Transverse colon (tissue), 4 donors: ENCODE data around the gene ST8SIA5. TPM values are rescaled to one million over a fixed set of nuclear protein-coding genes. Genes with fewer than 3 reads are reported as not detected.

Source experiments
- DNase-seq: peaks from one replicate; pipeline ENCODE4 v3.0.0-alpha.2; 2019
- H3K27ac ChIP-seq, 4 donors: fragments of 200-600 bp; sonication (generic); 2 replicates each; pipeline ENCODE4 v1.5.1; 2016 to 2018; ENCODE audit warnings: inconsistent platforms in 4 of 4
- H3K27me3 ChIP-seq: fragments of 200-600 bp; sonication (generic); 2 replicates; pipeline ENCODE4 v1.5.1; 2017; ENCODE audit warnings: inconsistent platforms
- H3K36me3 ChIP-seq, 4 donors: fragments of 200-600 bp; sonication (generic); 2 replicates each; pipeline ENCODE4 v1.5.1; 2017 to 2019; ENCODE audit warnings: inconsistent platforms in 4 of 4
- H3K4me1 ChIP-seq, 4 donors: fragments of 200-600 bp; sonication (generic); 2 replicates each; pipeline ENCODE4 v1.5.1; 2017 to 2020; ENCODE audit warnings: inconsistent platforms in 4 of 4
- H3K4me3 ChIP-seq, 4 donors: fragments of 200-600 bp; sonication (generic); 1 replicate in 1 of 4; 2 replicates in 3 of 4; pipeline versions ENCODE4 v1.5.1 to v1.6.1; 2017 to 2019; ENCODE audit warnings: inconsistent platforms in 4 of 4
- H3K9me3 ChIP-seq, 2 donors: fragments of 200-600 bp; sonication (generic); 2 replicates each; pipeline ENCODE4 v1.5.1; 2017 to 2019; ENCODE audit warnings: inconsistent platforms in 2 of 2
- EP300 ChIP-seq: sonication (generic); formaldehyde crosslinking; IDR thresholded peaks from one replicate; pipeline ENCODE4 v1.6.1; 2017; ENCODE audit warnings: antibody characterized with exemption, low read depth
- POLR2A ChIP-seq: fragments of 450-650 bp; IDR thresholded peaks from one replicate; pipeline ENCODE4 v1.6.1; 2016; ENCODE audit warnings: antibody characterized with exemption, mild to moderate bottlenecking, moderate library complexity
- POLR2AphosphoS5 ChIP-seq, 3 donors: sonication (generic); formaldehyde crosslinking; IDR thresholded peaks; one replicate each; pipeline ENCODE4 v1.6.1; 2016; ENCODE audit warnings: antibody characterized with exemption in 3 of 3
- WGBS, 2 donors: methylation state at CpG; one replicate each; pipeline ENCODE4 v1.1.5; 2018; ENCODE audit warnings: low coverage in 1 of 2; 5-methylcytosine and 5-hydroxymethylcytosine counted together
- in situ Hi-C, 4 donors: fragments of 200-750 bp; cut with MboI; loops; one replicate each; pipeline versions ENCODE4 v1.15.0 to v1.15.1; 2017; ENCODE audit warnings: low sequenced_read_pairs in 3 of 4, low pct_ligation_motif_present in 1 of 4, low pct_unique_long_range_greater_than_20kb in 1 of 4
- intact Hi-C: fragments of 100-400 bp; cut with DNase I; formaldehyde crosslinking; loops from one replicate; pipeline ENCODE4 v1.15.1; 2023; ENCODE audit warnings: low total_unique reads
- total RNA-seq, 4 donors: library from RNA; depleted of rRNA; stranded (reverse); fragments of >200 nt; gene quantifications; one replicate each; pipeline ENCODE4 v1.1.0, GENCODE V29; 2016
- TF ChIP-seq, protein P1 (sequence below), 5 experiments: fragments of 200-600 bp in 3 of 5; fragments of 450-650 bp in 2 of 5; sonication (generic) in 3 of 5; IDR thresholded peaks; 1 replicate in 2 of 5; 2 replicates in 3 of 5; pipeline ENCODE4 v1.5.1; 2016 to 2017; ENCODE audit warnings: antibody characterized with exemption in 5 of 5, inconsistent platforms in 3 of 5, mild to moderate bottlenecking in 2 of 5, moderate library complexity in 1 of 5

Gene ST8SIA5
- total RNA-seq, 4 donors from 2014 or later, result 0.41 TPM; not detected in 3

DNA sequence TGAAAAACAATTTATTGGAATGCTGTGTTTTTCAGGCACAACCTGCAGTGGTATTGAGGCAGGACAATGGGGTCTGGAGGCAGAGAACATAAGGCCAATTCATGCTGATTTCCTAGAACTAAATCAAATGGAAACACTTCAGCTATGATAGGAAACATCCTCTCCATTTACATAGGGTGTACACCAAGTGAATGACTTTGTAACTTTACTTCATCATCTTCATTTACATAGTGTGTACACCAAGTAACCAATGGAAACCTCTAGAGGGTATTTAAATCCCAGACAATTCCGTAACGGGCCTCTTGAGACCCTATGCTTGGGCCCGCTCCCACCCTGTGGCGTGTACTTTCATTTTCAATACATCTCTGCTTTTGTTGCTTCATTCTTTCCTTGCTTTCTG is 32.2 kb upstream of the ST8SIA5 start:
- DNase-seq, result no peak
- Histone ChIP-seq H3K4me1 (no peaks in the 10 kb centered on the region), H3K36me3 (no peaks in the 10 kb centered on the region), H3K27me3 (no peaks in the 10 kb centered on the region), H3K4me3 (no peak overlapping the region), H3K9me3 (no peaks in the 10 kb centered on the region), H3K27ac (no peak overlapping the region)
- WGBS, 2 donors, result 83% methylated on average over 2 to 4 of the region's 4 CpGs
- TF ChIP-seq EP300 (no peak), POLR2A (no peak), POLR2AphosphoS5 (IDR thresholded peaks at IDR 0.05) (no peak)
- TF ChIP-seq, protein P1, sequence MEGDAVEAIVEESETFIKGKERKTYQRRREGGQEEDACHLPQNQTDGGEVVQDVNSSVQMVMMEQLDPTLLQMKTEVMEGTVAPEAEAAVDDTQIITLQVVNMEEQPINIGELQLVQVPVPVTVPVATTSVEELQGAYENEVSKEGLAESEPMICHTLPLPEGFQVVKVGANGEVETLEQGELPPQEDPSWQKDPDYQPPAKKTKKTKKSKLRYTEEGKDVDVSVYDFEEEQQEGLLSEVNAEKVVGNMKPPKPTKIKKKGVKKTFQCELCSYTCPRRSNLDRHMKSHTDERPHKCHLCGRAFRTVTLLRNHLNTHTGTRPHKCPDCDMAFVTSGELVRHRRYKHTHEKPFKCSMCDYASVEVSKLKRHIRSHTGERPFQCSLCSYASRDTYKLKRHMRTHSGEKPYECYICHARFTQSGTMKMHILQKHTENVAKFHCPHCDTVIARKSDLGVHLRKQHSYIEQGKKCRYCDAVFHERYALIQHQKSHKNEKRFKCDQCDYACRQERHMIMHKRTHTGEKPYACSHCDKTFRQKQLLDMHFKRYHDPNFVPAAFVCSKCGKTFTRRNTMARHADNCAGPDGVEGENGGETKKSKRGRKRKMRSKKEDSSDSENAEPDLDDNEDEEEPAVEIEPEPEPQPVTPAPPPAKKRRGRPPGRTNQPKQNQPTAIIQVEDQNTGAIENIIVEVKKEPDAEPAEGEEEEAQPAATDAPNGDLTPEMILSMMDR (IDR thresholded peaks at IDR 0.05), result no peak
- in situ Hi-C loops (no loop called here), intact Hi-C loops (no loop called here)

DNA sequence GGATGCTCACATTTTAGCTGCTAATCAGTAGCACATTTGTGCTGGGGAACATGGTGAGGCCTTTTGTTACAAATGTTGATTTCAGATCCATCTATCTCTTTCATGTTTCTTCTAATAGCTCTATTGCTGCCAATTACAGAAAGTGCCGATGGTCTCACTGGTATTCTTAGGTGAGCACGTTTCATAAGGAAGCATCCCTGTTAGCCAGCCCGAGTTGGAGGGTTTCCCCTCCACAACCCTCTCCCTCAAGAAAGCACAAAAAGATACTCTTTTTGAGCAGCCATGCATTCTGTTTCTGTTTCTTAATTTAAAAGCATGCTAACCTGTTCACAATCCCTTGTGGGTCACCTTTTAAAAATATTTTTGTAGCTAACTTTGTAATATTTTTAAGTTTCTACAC is 30.8 kb upstream of the ST8SIA5 start:
- H3K9me3 ChIP-seq, result no peaks in the 10 kb centered on the region
- intact Hi-C loops, result no loop called here

DNA sequence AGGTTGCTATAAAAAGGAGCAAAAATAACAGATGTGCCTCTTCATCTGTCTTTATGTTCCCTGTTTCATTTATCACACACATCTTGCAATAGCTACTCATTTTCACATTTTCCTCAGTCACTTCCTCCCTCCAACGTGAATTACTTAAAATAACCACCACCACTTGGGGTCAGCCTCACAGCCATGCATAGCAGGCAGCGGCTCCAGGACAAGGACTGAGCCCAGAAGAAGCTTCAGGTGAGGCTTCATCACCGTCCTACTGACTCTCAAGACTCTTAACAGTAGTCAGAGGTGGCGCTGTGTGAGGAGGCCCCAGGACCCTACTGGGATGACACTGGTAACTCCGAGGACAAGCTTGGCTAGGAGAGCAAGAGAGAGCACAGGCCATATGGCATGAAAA is 15.5 kb upstream of the ST8SIA5 start:
- DNase-seq, result no peak
- Histone ChIP-seq H3K27ac (no peak overlapping the region), H3K4me3 (no peak overlapping the region), H3K4me1 (no peaks in the 10 kb centered on the region), H3K36me3 (no peaks in the 10 kb centered on the region), H3K27me3 (no peaks in the 10 kb centered on the region), H3K9me3 (no peaks in the 10 kb centered on the region)
- 42 to 53% methylated on average over 2 to 5 of the region's 5 CpGs for WGBS, 2 donors
- intact Hi-C loops (no loop called here), in situ Hi-C loops (no loop called here)
- TF ChIP-seq EP300 (no peak), POLR2AphosphoS5 (IDR thresholded peaks at IDR 0.05) (no peak), POLR2A (no peak)
- TF ChIP-seq, protein P1 (IDR thresholded peaks at IDR 0.05), result no peak

More for the DNA sequence above, 30.8 kb upstream of the ST8SIA5 start:
- no peak for TF ChIP-seq POLR2AphosphoS5 (IDR thresholded peaks at IDR 0.05)
- TF ChIP-seq, protein P1 (IDR thresholded peaks at IDR 0.05), result no peak
- no peak for TF ChIP-seq EP300
- no peak for TF ChIP-seq POLR2A
- no peaks in the 10 kb centered on the region for H3K4me1 ChIP-seq
- DNase-seq, result no peak
- no peak overlapping the region for H3K27ac ChIP-seq
- H3K27me3 ChIP-seq, result no peaks in the 10 kb centered on the region
- H3K4me3 ChIP-seq, result no peak overlapping the region
- no peaks in the 10 kb centered on the region for H3K36me3 ChIP-seq
- in situ Hi-C loops, result no loop called here
- WGBS, 2 donors, result 73 to 84% methylated on average over 3 of the region's 3 CpGs

DNA sequence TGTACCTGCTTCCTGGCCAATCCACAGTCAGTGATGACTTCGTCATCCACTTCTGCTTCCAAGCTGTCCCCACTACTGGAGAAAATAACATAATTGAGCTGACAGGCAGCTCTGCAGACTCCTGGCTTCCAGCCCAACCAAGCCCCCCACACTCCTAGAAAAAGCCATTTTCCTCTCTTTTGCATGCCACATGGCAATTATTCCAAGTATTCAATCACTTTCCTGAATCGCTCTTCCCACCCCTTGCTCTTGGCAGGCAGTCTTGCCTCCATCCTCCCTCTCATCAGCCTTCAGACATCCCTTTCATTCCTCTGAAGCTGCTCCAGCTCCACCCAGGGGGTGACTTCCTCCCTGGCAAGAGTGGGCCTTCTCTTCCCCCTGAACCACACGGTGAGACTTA is 14.3 kb upstream of the ST8SIA5 start:
- no peaks in the 10 kb centered on the region for H3K4me1 ChIP-seq
- H3K36me3 ChIP-seq, result no peaks in the 10 kb centered on the region
- in situ Hi-C loops (no loop called here), intact Hi-C loops (no loop called here)
- no peaks in the 10 kb centered on the region for H3K27me3 ChIP-seq
- 61 to 83% methylated on average over 2 to 3 of the region's 3 CpGs for WGBS, 2 donors
- no peaks in the 10 kb centered on the region for H3K9me3 ChIP-seq
- no peak for DNase-seq
- no peak overlapping the region for H3K27ac ChIP-seq
- TF ChIP-seq, protein P1 (IDR thresholded peaks at IDR 0.05), result no peak
- TF ChIP-seq EP300 (no peak), POLR2AphosphoS5 (IDR thresholded peaks at IDR 0.05) (no peak), POLR2A (no peak)
- no peak overlapping the region for H3K4me3 ChIP-seq
